Keratinocyte (primary cell): ENCODE data around the gene CPEB3. TPM values are rescaled to one million over a fixed set of nuclear protein-coding genes. Genes with fewer than 3 reads are reported as not detected.

Source experiments
- DNase-seq: peaks from one replicate; pipeline ENCODE4 v3.0.0-alpha.2; 2011; ENCODE audit warnings: low read depth, missing footprints, low spot score
- FAIRE-seq: peaks from 2 replicates; lab custom pipeline; 2011; peaks lifted over from hg19 to GRCh38; lab: Jason Lieb, UNC
- H2AFZ ChIP-seq: 2 replicates; pipeline ENCODE4 v1.6.0; 2012; ENCODE audit warnings: low read length, control low read depth, inconsistent platforms; ENCODE audit not compliant: control insufficient read depth
- H3K27ac ChIP-seq: 2 replicates; pipeline ENCODE4 v1.5.1; 2011; ENCODE audit warnings: low read length; ENCODE audit not compliant: control insufficient read depth, insufficient read depth
- H3K27me3 ChIP-seq: 3 replicates; pipeline ENCODE4 v1.6.0; 2011; ENCODE audit warnings: low read length; ENCODE audit not compliant: control insufficient read depth, insufficient read depth; ENCODE audit errors: extremely low read depth
- H3K36me3 ChIP-seq, 2 experiments: 2 replicates in 1 of 2; 3 replicates in 1 of 2; pipeline ENCODE4 v1.5.1; 2011; ENCODE audit warnings: low read length in 2 of 2, mild to moderate bottlenecking in 1 of 2; ENCODE audit not compliant: control insufficient read depth in 2 of 2, insufficient read depth in 2 of 2; ENCODE audit errors: extremely low read depth in 1 of 2
- H3K4me1 ChIP-seq: 3 replicates; pipeline ENCODE4 v1.5.1; 2011; ENCODE audit warnings: low read length; ENCODE audit not compliant: control insufficient read depth, insufficient read depth; ENCODE audit errors: extremely low read depth
- H3K4me2 ChIP-seq: 3 replicates; pipeline ENCODE4 v1.6.0; 2011; ENCODE audit warnings: low read depth, low read length; ENCODE audit not compliant: control insufficient read depth, insufficient read depth; ENCODE audit errors: extremely low read depth
- H3K4me3 ChIP-seq, 3 experiments: fragments of 200-600 bp in 1 of 3; sonication (generic) in 1 of 3; 2 replicates in 2 of 3; 3 replicates in 1 of 3; pipeline ENCODE4 v1.5.1; 2011 to 2016; ENCODE audit warnings: low read length in 3 of 3, mild to moderate bottlenecking in 3 of 3, control low read depth in 2 of 3, inconsistent platforms in 1 of 3, low read depth in 1 of 3, mixed read lengths in 1 of 3, mixed run types in 1 of 3, moderate library complexity in 1 of 3; ENCODE audit not compliant: control insufficient read depth in 2 of 3, insufficient read depth in 2 of 3; ENCODE audit errors: extremely low read depth in 1 of 3
- H3K79me2 ChIP-seq: 2 replicates; pipeline ENCODE4 v1.6.0; 2012; ENCODE audit warnings: low read length; ENCODE audit not compliant: control insufficient read depth, insufficient read depth
- H3K9ac ChIP-seq: 3 replicates; pipeline ENCODE4 v1.6.0; 2011; ENCODE audit warnings: low read length; ENCODE audit not compliant: control insufficient read depth, insufficient read depth; ENCODE audit errors: extremely low read depth
- H3K9me1 ChIP-seq: 3 replicates; pipeline ENCODE4 v1.6.0; 2011; ENCODE audit warnings: low read length; ENCODE audit not compliant: control insufficient read depth, insufficient read depth; ENCODE audit errors: extremely low read depth
- H3K9me3 ChIP-seq: 2 replicates; pipeline ENCODE4 v1.5.1; 2012; ENCODE audit warnings: low read depth, low read length; ENCODE audit not compliant: control insufficient read depth
- H4K20me1 ChIP-seq: 3 replicates; pipeline ENCODE4 v1.6.0; 2011; ENCODE audit warnings: low read length; ENCODE audit not compliant: control insufficient read depth, insufficient read depth; ENCODE audit errors: extremely low read depth
- EZH2 ChIP-seq: IDR thresholded peaks from one replicate; pipeline ENCODE4 v1.6.1; 2012; ENCODE audit warnings: inconsistent platforms, mild to moderate bottlenecking, low read length, moderate library complexity
- dilution Hi-C: fragments of 300-500 bp; cut with MboI; formaldehyde crosslinking; loops from one replicate; pipeline ENCODE4 v1.7.0; 2020; ENCODE audit warnings: low sequenced_read_pairs; ENCODE audit not compliant: extremely low pct_ligation_motif_present
- polyA plus RNA-seq, 5 experiments: library from polyadenylated mRNA; depleted of rRNA in 3 of 5; stranded (reverse) in 3 of 5; stranded (forward) in 1 of 5; unstranded in 1 of 5; fragments of >200 nt; gene quantifications; 1 replicate in 1 of 5; 2 replicates in 3 of 5; 3 replicates in 1 of 5; pipeline versions ENCODE4 v1.2.1 to v1.2.3, GENCODE V29; 2011 to 2012; ENCODE audit warnings: missing spikeins in 2 of 5, low read depth in 1 of 5, low replicate concordance in 1 of 5
- TF ChIP-seq, protein P1 (sequence below), 3 experiments: IDR thresholded peaks in 1 of 3; conservative IDR thresholded peaks in 1 of 3; optimal IDR thresholded peaks in 1 of 3; 2 replicates in 2 of 3; 3 replicates in 1 of 3; pipeline versions ENCODE3 to v1.5.1; 2011; ENCODE audit warnings: low read length in 3 of 3, mild to moderate bottlenecking in 3 of 3, moderate library complexity in 2 of 3, control low read depth in 1 of 3, inconsistent platforms in 1 of 3; ENCODE audit not compliant: insufficient read depth in 2 of 3; ENCODE audit errors: extremely low read depth in 1 of 3

The CPEB3 gene
- polyA plus RNA-seq, 1 donor (not counting 4 experiments of a cell fraction or from before 2014, with no cell fraction given) = 0.47 TPM

DNA sequence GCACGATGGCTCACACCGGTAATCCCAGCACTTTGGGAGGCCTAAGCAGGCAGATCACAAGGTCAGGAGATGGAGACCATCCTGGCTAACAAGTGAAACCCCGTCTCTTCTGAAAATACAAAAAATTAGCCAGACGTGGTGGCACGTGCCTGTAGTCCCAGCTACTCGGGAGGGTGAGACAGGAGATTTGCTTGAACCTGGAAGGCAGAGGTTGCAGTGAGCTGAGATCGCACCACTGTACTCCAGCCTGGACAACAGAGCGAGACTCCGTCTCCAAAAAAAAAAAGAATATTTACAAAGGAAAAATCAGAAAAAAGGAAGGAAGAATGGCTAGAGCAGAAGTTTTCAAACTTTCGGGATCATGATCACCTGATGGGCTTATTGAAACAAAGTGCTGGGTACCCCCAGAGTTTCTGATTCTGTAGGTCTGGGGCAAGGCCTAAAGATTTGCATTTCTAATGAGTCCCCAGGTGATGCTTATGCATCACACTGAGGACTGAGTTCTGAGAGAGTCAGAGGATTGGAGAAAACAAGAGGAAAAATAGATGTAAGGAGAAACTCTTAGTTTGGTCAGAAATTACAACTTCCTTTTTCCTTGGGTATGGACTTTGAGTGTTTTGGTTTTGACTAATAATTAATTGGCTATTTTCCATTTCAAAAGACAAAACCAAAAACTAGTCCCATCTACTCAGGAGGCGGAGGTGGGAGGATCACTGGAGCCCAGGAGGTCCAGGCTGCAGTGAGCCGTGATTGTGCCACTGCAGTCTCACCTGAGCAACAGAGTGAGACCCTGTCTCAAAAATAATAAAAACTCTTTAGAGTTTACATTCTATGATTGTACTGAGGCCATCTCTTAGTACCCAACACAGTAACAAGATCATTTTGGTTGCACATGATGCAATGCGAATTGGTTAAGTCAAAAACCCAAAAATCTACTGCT is 14.5 kb upstream of the CPEB3 start:
- no peak overlapping the region for H2AFZ ChIP-seq
- H3K27ac ChIP-seq = no peak overlapping the region
- H3K9me3 ChIP-seq = no peaks in the 10 kb centered on the region
- H4K20me1 ChIP-seq = peaks cover 3% of the 10 kb centered on the region
- H3K27me3 ChIP-seq = no peaks in the 10 kb centered on the region
- dilution Hi-C loops = no loop called here
- peaks cover 87% of the 10 kb centered on the region for H3K79me2 ChIP-seq
- H3K4me3 ChIP-seq = no peak overlapping the region
- TF ChIP-seq, protein P1, sequence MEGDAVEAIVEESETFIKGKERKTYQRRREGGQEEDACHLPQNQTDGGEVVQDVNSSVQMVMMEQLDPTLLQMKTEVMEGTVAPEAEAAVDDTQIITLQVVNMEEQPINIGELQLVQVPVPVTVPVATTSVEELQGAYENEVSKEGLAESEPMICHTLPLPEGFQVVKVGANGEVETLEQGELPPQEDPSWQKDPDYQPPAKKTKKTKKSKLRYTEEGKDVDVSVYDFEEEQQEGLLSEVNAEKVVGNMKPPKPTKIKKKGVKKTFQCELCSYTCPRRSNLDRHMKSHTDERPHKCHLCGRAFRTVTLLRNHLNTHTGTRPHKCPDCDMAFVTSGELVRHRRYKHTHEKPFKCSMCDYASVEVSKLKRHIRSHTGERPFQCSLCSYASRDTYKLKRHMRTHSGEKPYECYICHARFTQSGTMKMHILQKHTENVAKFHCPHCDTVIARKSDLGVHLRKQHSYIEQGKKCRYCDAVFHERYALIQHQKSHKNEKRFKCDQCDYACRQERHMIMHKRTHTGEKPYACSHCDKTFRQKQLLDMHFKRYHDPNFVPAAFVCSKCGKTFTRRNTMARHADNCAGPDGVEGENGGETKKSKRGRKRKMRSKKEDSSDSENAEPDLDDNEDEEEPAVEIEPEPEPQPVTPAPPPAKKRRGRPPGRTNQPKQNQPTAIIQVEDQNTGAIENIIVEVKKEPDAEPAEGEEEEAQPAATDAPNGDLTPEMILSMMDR (optimal IDR thresholded peaks at IDR 0.05 in 1 of 3, IDR thresholded peaks at IDR 0.05 in 1 of 3, conservative IDR thresholded peaks at IDR 0.05 in 1 of 3; ENCODE audit: extremely low read depth in 1 of 3, insufficient read depth in 2 of 3, low read length in 3 of 3) = no peak
- TF ChIP-seq EZH2 = no peak
- H3K4me2 ChIP-seq = no peak overlapping the region
- no peak overlapping the region for H3K9ac ChIP-seq
- DNase-seq = no peak
- H3K4me1 ChIP-seq = no peaks in the 10 kb centered on the region
- H3K36me3 ChIP-seq = no peaks in the 10 kb centered on the region
- no peaks in the 10 kb centered on the region for H3K9me1 ChIP-seq
- FAIRE-seq = no peak

DNA sequence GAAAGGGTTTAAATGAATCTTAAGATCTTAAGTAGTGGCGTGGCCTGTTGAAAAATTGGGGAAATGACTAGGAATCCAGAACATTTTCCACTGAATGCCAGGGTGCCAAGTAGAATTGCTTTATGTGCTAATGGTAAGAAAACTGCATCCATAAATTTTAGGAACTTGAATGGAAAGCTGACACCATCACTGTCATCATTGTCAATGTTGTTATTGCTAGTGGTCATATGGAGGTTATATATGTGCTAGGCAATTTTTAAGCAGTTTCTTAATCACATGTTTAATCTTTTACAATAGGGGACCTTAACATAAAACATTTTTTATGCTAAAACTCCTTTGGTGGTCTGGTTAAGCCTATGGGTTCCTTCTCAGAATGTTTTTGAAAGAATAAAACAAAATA is 13.2 kb upstream of the CPEB3 start:
- no peak overlapping the region for H3K4me3 ChIP-seq
- H2AFZ ChIP-seq = no peak overlapping the region
- no peaks in the 10 kb centered on the region for H3K9me1 ChIP-seq
- no peak overlapping the region for H3K27ac ChIP-seq
- TF ChIP-seq, protein P1 (optimal IDR thresholded peaks at IDR 0.05 in 1 of 3, IDR thresholded peaks at IDR 0.05 in 1 of 3, conservative IDR thresholded peaks at IDR 0.05 in 1 of 3; ENCODE audit: extremely low read depth in 1 of 3, insufficient read depth in 2 of 3, low read length in 3 of 3) = no peak
- no peak for TF ChIP-seq EZH2
- H3K27me3 ChIP-seq = no peaks in the 10 kb centered on the region
- FAIRE-seq (no peak), DNase-seq (no peak)
- H3K79me2 ChIP-seq = peaks cover 90% of the 10 kb centered on the region
- peaks cover 3% of the 10 kb centered on the region for H4K20me1 ChIP-seq
- no peak overlapping the region for H3K9ac ChIP-seq
- H3K36me3 ChIP-seq = peaks cover 0 to 2% of the 10 kb centered on the region in 2 experiments
- H3K4me2 ChIP-seq = no peak overlapping the region
- dilution Hi-C loops = no loop called here
- no peaks in the 10 kb centered on the region for H3K9me3 ChIP-seq
- H3K4me1 ChIP-seq = no peaks in the 10 kb centered on the region
